Sigmoid colon (tissue), 7 donors: ENCODE data around the gene IQSEC3. TPM values are rescaled to one million over a fixed set of nuclear protein-coding genes. Genes with fewer than 3 reads are reported as not detected.

ENCODE experiments used
- DNase-seq: peaks from one replicate; pipeline ENCODE4 v3.0.0-alpha.2; 2019
- H3K27ac ChIP-seq, 4 donors: fragments of 200-600 bp; sonication (generic); one replicate each; pipeline ENCODE4 v1.5.1; 2016 to 2019; ENCODE audit warnings: mild to moderate bottlenecking in 1 of 4
- H3K27me3 ChIP-seq, 3 donors: fragments of 200-600 bp; sonication (generic); one replicate each; pipeline ENCODE4 v1.5.1; 2019; ENCODE audit warnings: mild to moderate bottlenecking in 1 of 3
- H3K36me3 ChIP-seq, 4 donors: fragments of 200-600 bp; sonication (generic); one replicate each; pipeline ENCODE4 v1.5.1; 2016 to 2019
- H3K4me1 ChIP-seq, 4 donors: fragments of 200-600 bp; sonication (generic); one replicate each; pipeline ENCODE4 v1.5.1; 2017 to 2019
- H3K4me3 ChIP-seq, 4 donors: fragments of 200-600 bp; sonication (generic); one replicate each; pipeline ENCODE4 v1.5.1; 2017 to 2019; ENCODE audit warnings: mild to moderate bottlenecking in 2 of 4, moderate library complexity in 1 of 4
- H3K9me3 ChIP-seq, 4 donors: fragments of 200-600 bp in 3 of 4; sonication (generic) in 3 of 4; one replicate each; pipeline versions ENCODE4 v1.5.1 to v1.6.1; 2013 to 2019
- EP300 ChIP-seq, 4 donors: sonication (generic); formaldehyde crosslinking; IDR thresholded peaks; one replicate each; pipeline ENCODE4 v1.6.1; 2017; ENCODE audit warnings: antibody characterized with exemption in 4 of 4
- POLR2A ChIP-seq, 2 donors: fragments of 450-650 bp; IDR thresholded peaks; one replicate each; pipeline ENCODE4 v1.6.1; 2016; ENCODE audit warnings: antibody characterized with exemption in 2 of 2, mild to moderate bottlenecking in 2 of 2, moderate library complexity in 2 of 2
- POLR2AphosphoS5 ChIP-seq, 4 donors: sonication (generic); formaldehyde crosslinking; IDR thresholded peaks; one replicate each; pipeline ENCODE4 v1.6.1; 2017; ENCODE audit warnings: antibody characterized with exemption in 4 of 4
- WGBS, 2 donors: extraction: QIAGEN DNeasy Blood & Tissue Kit; methylation state at CpG; one replicate each; pipeline ENCODE4 v1.1.7; 2013; 5-methylcytosine and 5-hydroxymethylcytosine counted together
- intact Hi-C: fragments of 100-400 bp; cut with DNase I; formaldehyde crosslinking; loops from one replicate; pipeline ENCODE4 v1.15.1; 2023
- polyA plus RNA-seq, 3 donors: library from polyadenylated mRNA; stranded (reverse); fragments of 200-250 nt; gene quantifications; one replicate each; pipeline ENCODE4 v1.2.3, GENCODE V29; 2013
- total RNA-seq, 4 donors: library from RNA; depleted of rRNA; stranded (reverse); fragments of >200 nt; gene quantifications; one replicate each; pipeline ENCODE4 v1.1.0, GENCODE V29; 2016
- TF ChIP-seq, protein P1 (sequence below), 4 experiments: fragments of 450-650 bp in 3 of 4; fragments of 200-600 bp in 1 of 4; IDR thresholded peaks; one replicate each; pipeline ENCODE4 v1.5.1; 2016 to 2019; ENCODE audit warnings: antibody characterized with exemption in 4 of 4, mild to moderate bottlenecking in 3 of 4, moderate library complexity in 2 of 4
- donor health status: healthy with polysubstance abuse.
- donor health status: Bipolar disorder and iron deficiency.
- donor health status: healthy.

The IQSEC3 gene
- total and polyA plus RNA-seq, 7 donors: under 0.01 to 2.2 (median 0.54) TPM; not detected in 1

DNA sequence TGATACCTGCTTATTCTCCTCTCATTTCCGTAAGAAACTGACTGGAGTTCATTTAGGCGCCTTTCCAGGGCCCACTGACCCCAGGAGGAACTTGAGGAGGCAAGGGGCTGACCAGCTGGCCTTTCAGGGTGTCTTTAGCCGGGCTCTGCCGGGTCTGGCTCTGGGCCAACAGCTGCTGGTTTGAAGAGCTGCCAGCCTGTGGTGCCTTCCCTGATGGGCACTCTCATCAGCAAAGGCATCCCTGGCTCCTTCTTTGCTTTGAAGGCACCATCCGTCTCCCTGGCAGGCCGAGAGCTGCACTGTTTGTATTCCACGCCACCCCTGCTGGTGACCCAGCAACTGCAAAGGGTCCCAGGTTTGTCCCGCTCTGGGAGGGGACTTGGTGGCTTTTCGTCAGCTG lies 42.0 kb downstream of the IQSEC3 start:
- H3K4me1 ChIP-seq: no peaks in the 10 kb centered on the region
- H3K9me3 ChIP-seq: no peaks in the 10 kb centered on the region
- no peak for TF ChIP-seq EP300 (IDR thresholded peaks at IDR 0.05)
- TF ChIP-seq POLR2AphosphoS5 (IDR thresholded peaks at IDR 0.05): no peak
- TF ChIP-seq POLR2A (IDR thresholded peaks at IDR 0.05): no peak
- TF ChIP-seq, protein P1, sequence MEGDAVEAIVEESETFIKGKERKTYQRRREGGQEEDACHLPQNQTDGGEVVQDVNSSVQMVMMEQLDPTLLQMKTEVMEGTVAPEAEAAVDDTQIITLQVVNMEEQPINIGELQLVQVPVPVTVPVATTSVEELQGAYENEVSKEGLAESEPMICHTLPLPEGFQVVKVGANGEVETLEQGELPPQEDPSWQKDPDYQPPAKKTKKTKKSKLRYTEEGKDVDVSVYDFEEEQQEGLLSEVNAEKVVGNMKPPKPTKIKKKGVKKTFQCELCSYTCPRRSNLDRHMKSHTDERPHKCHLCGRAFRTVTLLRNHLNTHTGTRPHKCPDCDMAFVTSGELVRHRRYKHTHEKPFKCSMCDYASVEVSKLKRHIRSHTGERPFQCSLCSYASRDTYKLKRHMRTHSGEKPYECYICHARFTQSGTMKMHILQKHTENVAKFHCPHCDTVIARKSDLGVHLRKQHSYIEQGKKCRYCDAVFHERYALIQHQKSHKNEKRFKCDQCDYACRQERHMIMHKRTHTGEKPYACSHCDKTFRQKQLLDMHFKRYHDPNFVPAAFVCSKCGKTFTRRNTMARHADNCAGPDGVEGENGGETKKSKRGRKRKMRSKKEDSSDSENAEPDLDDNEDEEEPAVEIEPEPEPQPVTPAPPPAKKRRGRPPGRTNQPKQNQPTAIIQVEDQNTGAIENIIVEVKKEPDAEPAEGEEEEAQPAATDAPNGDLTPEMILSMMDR (IDR thresholded peaks at IDR 0.05): no peak
- no peak overlapping the region for H3K4me3 ChIP-seq
- intact Hi-C loops: no loop called here
- 54 to 64% methylated on average over 9 of the region's 9 CpGs for WGBS, 2 donors
- no peak overlapping the region for H3K27ac ChIP-seq
- H3K36me3 ChIP-seq: no peaks in the 10 kb centered on the region
- DNase-seq: peak; percentile 68
- peaks cover 5 to 43% (median 9%) of the 10 kb centered on the region in 3 donors for H3K27me3 ChIP-seq

DNA sequence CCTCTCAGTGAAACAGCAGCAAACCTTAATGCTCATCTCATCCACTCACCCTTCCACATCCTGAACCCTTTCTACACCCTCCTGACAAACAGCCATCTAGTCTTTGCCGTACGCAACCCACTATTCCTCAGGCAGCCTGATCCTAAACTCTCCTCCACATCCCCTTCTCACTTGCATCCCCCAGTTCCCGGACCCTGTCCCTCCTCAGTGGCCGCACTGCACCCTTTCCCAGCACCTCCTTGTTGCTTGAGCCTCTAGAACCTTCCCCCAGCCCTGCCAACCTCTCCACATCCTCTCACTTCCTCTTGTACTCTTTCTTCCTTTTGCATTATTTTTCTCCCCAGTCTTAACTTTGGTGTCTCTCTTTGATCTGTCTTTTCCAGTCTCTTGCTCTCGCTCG lies 42.9 kb downstream of the IQSEC3 start:
- Histone ChIP-seq H3K27ac (no peak overlapping the region), H3K4me1 (no peaks in the 10 kb centered on the region), H3K9me3 (no peaks in the 10 kb centered on the region), H3K27me3 (peaks cover 5 to 34% (median 9%) of the 10 kb centered on the region in 3 donors), H3K36me3 (no peaks in the 10 kb centered on the region), H3K4me3 (no peak overlapping the region)
- intact Hi-C loops: no loop called here
- 59 to 80% methylated on average over 6 of the region's 6 CpGs for WGBS, 2 donors
- DNase-seq: peak; percentile 24
- TF ChIP-seq, protein P1 (IDR thresholded peaks at IDR 0.05): no peak
- TF ChIP-seq POLR2AphosphoS5 (IDR thresholded peaks at IDR 0.05) (no peak), POLR2A (IDR thresholded peaks at IDR 0.05) (no peak), EP300 (IDR thresholded peaks at IDR 0.05) (no peak)

DNA sequence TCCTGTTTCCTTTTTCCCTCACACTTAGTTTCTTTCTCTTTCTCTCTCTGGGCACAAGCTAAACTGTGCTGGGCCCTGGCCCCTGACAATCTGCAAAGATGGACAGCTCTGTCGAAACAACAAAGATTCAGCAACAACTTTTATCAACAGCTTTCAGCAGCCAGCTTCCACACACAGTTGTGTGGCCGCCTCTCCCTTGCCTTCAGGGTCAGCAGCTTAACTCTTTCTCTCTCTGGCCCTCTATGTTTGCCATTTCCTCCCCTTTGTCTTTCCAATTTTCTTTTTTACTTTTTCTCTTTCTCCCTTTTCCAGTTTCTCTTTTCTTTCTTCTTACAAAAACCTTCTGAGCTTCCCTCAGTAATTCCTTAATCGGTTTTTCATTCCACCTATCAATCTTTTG lies 43.3 kb downstream of the IQSEC3 start:
- H3K27ac ChIP-seq: no peak overlapping the region
- no peaks in the 10 kb centered on the region for H3K4me1 ChIP-seq
- TF ChIP-seq POLR2A (IDR thresholded peaks at IDR 0.05) (no peak), EP300 (IDR thresholded peaks at IDR 0.05) (no peak), POLR2AphosphoS5 (IDR thresholded peaks at IDR 0.05) (no peak)
- TF ChIP-seq, protein P1 (IDR thresholded peaks at IDR 0.05): no peak
- H3K9me3 ChIP-seq: no peaks in the 10 kb centered on the region
- peaks cover 4 to 30% (median 4%) of the 10 kb centered on the region in 3 donors for H3K27me3 ChIP-seq
- no peak overlapping the region for H3K4me3 ChIP-seq
- DNase-seq: no peak
- intact Hi-C loops: no loop called here
- H3K36me3 ChIP-seq: no peaks in the 10 kb centered on the region
- 55 to 73% methylated on average over 3 of the region's 3 CpGs for WGBS, 2 donors

DNA sequence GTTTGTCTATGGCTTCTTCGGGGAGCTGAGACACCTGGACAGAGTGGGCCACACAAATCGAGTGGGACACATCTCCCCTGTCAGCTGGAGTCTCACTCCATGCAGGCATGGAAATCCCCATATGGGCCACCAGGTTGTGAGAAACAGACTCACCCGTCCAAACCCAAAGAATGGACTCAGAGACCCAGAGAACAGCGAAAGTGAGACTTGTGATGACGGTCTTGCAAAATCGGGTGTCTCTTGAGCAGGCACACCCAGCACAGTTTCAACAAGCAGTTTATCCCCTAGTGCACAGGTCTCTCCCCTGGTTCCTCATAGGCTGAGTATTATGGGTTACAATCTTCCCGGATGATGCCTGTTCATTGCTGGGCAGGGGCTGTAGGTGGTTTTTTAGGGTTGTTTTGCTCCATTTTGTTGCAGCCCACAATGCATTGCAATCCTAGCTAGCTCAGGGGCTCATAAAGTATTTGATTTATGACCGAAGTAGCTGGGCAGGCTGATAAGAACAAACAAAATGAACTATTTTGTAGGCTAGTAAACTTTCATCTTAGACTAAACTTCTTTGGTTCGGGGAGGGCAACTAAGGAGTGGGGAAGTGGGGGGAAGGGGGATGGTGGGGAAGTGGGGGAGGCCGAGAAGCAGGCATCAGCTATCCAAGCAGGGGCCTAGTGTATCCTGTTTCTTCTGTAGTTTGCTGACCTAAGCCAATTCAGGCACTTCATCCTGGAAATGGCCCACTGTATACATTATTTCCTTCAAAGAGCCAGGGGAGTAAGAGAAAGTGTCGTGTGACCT lies 45.3 kb downstream of the IQSEC3 start:
- DNase-seq: peak; percentile 28
- Histone ChIP-seq H3K9me3 (no peaks in the 10 kb centered on the region), H3K36me3 (no peaks in the 10 kb centered on the region), H3K4me1 (no peaks in the 10 kb centered on the region), H3K4me3 (no peak overlapping the region), H3K27me3 (peaks cover 0 to 34% (median 4%) of the 10 kb centered on the region in 3 donors), H3K27ac (no peak overlapping the region)
- intact Hi-C loops: no loop called here
- 43 to 46% methylated on average over 11 of the region's 11 CpGs for WGBS, 2 donors
- no peak for TF ChIP-seq EP300 (IDR thresholded peaks at IDR 0.05)
- TF ChIP-seq, protein P1 (IDR thresholded peaks at IDR 0.05): no peak
- TF ChIP-seq POLR2A (IDR thresholded peaks at IDR 0.05): no peak
- no peak for TF ChIP-seq POLR2AphosphoS5 (IDR thresholded peaks at IDR 0.05)
